GM12864 (cell line): Measurements from ENCODE around the gene ORC3.

Source experiments
- DNase-seq: peaks from one replicate; pipeline ENCODE4 v3.0.0-alpha.2; 2011; ENCODE audit warnings: low read depth
- H3K4me3 ChIP-seq: 2 replicates; pipeline ENCODE4 v1.5.1; 2011; ENCODE audit warnings: mild to moderate bottlenecking, low read depth, low read length, control low read depth
- TF ChIP-seq, protein P1 (sequence below): IDR thresholded peaks from 2 replicates; pipeline ENCODE4 v1.5.1; 2011; ENCODE audit warnings: low read depth, mild to moderate bottlenecking, moderate library complexity, low read length, control low read depth, inconsistent platforms; ENCODE audit errors: missing control alignments

Gene ORC3

DNA sequence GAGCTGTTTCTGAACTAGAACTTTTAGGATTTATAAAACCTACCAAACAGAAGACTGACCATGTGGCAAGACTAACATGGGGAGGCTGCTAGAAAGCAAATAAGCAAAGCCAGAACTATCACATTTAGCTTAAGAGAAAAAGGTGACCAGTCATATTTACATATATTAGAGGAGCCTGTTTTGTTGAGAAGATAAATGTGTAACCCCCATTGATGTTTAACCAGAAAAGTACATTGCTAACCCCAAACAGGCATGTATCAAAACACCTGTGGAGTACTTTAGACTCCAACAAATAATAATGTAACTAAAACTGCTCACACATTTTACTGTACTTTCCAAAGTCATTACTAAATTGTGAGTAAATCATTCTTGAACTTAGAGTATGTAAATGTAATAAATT, 77.1 kb downstream of the ORC3 start:
- no peak for DNase-seq
- TF ChIP-seq, protein P1, sequence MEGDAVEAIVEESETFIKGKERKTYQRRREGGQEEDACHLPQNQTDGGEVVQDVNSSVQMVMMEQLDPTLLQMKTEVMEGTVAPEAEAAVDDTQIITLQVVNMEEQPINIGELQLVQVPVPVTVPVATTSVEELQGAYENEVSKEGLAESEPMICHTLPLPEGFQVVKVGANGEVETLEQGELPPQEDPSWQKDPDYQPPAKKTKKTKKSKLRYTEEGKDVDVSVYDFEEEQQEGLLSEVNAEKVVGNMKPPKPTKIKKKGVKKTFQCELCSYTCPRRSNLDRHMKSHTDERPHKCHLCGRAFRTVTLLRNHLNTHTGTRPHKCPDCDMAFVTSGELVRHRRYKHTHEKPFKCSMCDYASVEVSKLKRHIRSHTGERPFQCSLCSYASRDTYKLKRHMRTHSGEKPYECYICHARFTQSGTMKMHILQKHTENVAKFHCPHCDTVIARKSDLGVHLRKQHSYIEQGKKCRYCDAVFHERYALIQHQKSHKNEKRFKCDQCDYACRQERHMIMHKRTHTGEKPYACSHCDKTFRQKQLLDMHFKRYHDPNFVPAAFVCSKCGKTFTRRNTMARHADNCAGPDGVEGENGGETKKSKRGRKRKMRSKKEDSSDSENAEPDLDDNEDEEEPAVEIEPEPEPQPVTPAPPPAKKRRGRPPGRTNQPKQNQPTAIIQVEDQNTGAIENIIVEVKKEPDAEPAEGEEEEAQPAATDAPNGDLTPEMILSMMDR, result no peak

DNA sequence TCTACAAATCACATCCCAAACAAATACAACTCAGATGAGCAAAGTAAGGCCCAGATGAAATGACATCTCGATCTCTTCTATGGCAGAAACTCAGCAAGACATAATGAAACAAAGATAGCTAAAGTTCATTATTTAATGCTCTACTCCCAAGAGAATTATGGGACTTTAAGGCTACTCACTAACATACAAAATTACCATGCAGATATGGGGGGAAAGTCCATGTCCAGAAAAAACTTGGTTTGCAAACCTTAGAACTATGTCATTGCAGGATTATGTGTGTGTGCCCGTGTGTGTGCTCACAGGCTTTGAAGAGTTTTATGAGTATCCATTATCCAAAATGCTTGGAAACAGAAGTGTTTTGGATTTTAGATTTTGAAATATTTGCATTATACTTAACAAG, 78.1 kb downstream of the ORC3 start:
- no peak for DNase-seq
- TF ChIP-seq, protein P1, result no peak
- H3K4me3 ChIP-seq, result no peak overlapping the region

More for the DNA sequence above, 77.1 kb downstream of the ORC3 start:
- H3K4me3 ChIP-seq, result no peak overlapping the region

DNA sequence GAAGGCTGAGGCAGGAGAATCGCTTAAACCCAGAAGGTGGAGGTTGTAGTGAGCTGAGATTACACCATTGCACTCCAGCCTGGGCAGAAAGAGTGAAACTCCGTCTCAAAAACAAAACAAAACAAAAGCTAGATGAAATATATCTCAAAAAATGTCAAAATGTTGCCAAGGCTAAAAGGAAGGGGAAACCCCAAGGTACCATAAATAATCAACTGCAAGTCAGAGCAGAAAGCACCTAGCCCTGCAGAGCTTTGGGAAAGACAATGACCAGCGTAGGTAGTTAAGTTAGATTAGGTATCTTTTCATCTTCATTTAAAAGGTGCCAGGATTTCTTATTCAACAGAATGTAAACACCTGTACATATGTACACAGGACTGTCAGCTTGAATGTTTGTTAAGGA, 79.1 kb downstream of the ORC3 start:
- TF ChIP-seq, protein P1, result no peak
- H3K4me3 ChIP-seq, result no peak overlapping the region
- no peak for DNase-seq

DNA sequence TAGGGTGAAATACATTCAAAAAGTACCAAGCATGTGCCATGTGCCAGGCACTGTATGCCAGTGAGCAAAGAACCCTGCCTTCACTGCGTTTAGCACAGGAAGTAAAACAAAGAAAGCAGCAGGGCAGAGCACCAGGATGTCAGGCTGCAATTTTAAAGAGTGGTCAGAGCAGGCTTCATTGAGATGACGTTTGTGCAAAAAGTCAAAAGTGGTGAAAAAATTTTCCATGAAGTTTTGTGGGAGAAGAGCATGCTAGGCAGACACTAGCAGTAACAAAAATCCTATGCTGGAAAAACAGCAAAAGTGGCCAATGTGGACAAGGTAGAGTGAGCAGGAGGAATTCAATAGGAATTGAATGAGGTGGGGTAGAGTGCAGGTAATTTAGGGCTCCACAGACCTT, 80.8 kb downstream of the ORC3 start:
- TF ChIP-seq, protein P1, result no peak
- no peak for DNase-seq

DNA sequence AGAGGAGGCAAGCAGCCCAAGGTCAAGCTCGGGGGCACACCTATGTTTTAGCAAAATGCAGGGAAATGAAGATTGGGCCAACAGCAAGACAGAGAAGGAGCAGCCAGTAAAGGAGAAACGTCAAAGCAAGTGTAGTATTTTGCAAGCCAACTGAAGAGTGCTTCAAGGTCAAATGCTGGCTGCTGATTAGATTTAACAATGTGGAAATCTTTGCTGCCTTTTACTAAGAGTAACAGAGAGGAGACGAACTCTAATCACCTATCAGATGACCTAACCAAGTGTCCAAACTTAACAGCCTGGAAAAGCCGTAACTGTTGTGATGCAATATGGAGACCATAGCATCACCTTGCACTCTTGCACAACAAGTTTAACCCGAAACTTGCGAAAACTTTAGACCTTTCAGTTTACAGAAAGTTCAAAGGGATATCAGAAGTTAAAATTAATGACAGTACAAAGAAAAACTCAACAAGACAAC, 81.7 kb downstream of the ORC3 start:
- DNase-seq, result no peak

More for the DNA sequence above, 80.8 kb downstream of the ORC3 start:
- H3K4me3 ChIP-seq, result no peak overlapping the region

DNA sequence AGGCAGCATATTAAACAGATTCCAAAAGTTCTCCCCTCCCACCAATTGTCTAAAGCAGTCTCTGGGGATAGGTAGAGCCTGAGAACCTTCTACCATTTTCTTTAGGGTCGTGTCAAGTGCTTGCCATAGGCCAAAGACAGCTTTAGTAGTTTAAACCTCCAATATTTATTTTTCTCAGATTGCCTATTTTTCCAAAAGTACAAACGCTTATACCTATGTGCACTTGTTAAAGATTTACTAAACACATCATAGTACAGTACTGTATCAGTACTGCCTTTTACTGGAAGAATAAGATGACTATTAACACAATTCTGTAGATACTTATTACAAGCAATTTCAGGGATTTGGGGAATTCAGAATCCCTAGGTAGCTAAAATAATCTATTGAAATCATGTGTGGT, 82.7 kb downstream of the ORC3 start:
- no peak for DNase-seq
- TF ChIP-seq, protein P1, result no peak
- H3K4me3 ChIP-seq, result no peak overlapping the region

More for the DNA sequence above, 81.7 kb downstream of the ORC3 start:
- H3K4me3 ChIP-seq, result no peak overlapping the region
- TF ChIP-seq, protein P1, result no peak

DNA sequence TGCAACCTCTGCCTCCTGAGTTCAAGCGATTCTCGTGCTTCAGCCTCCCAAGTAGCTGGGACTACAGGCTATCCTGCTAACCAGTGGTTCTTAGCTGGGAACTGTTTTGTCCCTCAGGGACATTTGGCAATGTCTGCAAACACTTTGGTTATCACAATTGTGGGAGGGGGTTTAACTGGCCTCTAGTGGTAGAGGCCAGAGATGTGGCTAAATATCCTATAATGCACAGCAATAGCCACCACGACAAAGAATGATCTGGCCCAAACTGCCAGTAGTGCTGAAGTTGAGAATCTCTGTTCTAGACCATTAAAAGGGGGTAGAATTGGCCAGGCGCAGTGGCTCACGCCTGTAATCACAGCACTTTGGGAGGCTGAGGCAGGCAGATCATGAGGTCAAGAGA, 83.3 kb downstream of the ORC3 start:
- DNase-seq, result no peak
- no peak overlapping the region for H3K4me3 ChIP-seq
- TF ChIP-seq, protein P1, result no peak
